Natural killer cell (primary cell): ENCODE results near the gene TPGS2. TPM values are rescaled to one million over a fixed set of nuclear protein-coding genes. Genes with fewer than 3 reads are reported as not detected.

Source experiments
- ATAC-seq, 3 donors: fragments of 150-1000 bp in 2 of 3; fragments of 200-7000 bp in 1 of 3; cut with Tn5 transposase; 1 replicate in 1 of 3; 2 replicates in 2 of 3; pipeline ENCODE4 v1.10.0; 2021; ENCODE audit warnings: mild to moderate bottlenecking in 2 of 3, moderate library complexity in 2 of 3
- DNase-seq, 2 donors: peaks; one replicate each; pipeline versions ENCODE4 v3.0.0 to v3.0.0-alpha.2; 2013 to 2021; ENCODE audit warnings: mixed read lengths in 1 of 2
- H3K27ac ChIP-seq: one replicate; pipeline ENCODE4 v1.5.1; 2013; ENCODE audit warnings: mild to moderate bottlenecking, low read length
- H3K27me3 ChIP-seq: one replicate; pipeline ENCODE4 v1.6.1; 2013; ENCODE audit warnings: low read length; ENCODE audit not compliant: control insufficient read depth, insufficient read depth
- H3K36me3 ChIP-seq: one replicate; pipeline ENCODE4 v1.6.1; 2013; ENCODE audit warnings: low read length; ENCODE audit not compliant: control insufficient read depth, insufficient read depth
- H3K4me1 ChIP-seq: one replicate; pipeline ENCODE4 v1.6.1; 2013; ENCODE audit warnings: low read length; ENCODE audit not compliant: control insufficient read depth, insufficient read depth
- H3K4me3 ChIP-seq: one replicate; pipeline ENCODE4 v1.5.1; 2013; ENCODE audit warnings: low read length
- H3K9me3 ChIP-seq: one replicate; pipeline ENCODE4 v1.6.1; 2013; ENCODE audit warnings: low read length; ENCODE audit not compliant: control insufficient read depth, insufficient read depth
- H3K27ac Mint-ChIP-seq, 2 donors: one replicate each; pipeline ENCODE4 v1.8.0; 2022; ENCODE audit warnings: mild to moderate bottlenecking in 2 of 2, mixed read lengths in 2 of 2, moderate library complexity in 1 of 2
- H3K27me3 Mint-ChIP-seq, 2 donors: one replicate each; pipeline ENCODE4 v1.8.0; 2022; ENCODE audit warnings: low read depth in 2 of 2, mixed read lengths in 2 of 2
- H3K36me3 Mint-ChIP-seq: one replicate; pipeline ENCODE4 v1.8.0; 2022; ENCODE audit warnings: mixed read lengths
- H3K4me1 Mint-ChIP-seq, 2 donors: one replicate each; pipeline ENCODE4 v1.8.0; 2022; ENCODE audit warnings: mixed read lengths in 2 of 2
- H3K4me3 Mint-ChIP-seq: one replicate; pipeline ENCODE4 v1.8.0; 2022; ENCODE audit warnings: mild to moderate bottlenecking, moderate library complexity, mixed read lengths
- H3K9me3 Mint-ChIP-seq, 2 donors: one replicate each; pipeline ENCODE4 v1.8.0; 2022; ENCODE audit warnings: mixed read lengths in 2 of 2
- whole genome bisulfite sequencing: methylation state at CpG from one replicate; pipeline ENCODE4 v1.1.7; 2013; ENCODE audit warnings: missing lambda C conversion rate; ENCODE audit not compliant: insufficient coverage; 5-methylcytosine and 5-hydroxymethylcytosine counted together
- intact Hi-C: fragments of 100-400 bp; cut with micrococcal nuclease; formaldehyde crosslinking; loops from one replicate; pipeline ENCODE4 v1.14.2; 2022
- total RNA-seq, 4 donors: library from RNA; stranded (reverse); fragments of 120-200 nt in 1 of 4; gene quantifications; one replicate each; pipeline versions ENCODE4 v1.2.3 to v1.2.4, GENCODE V29; 2013 to 2022
- TF ChIP-seq, protein P1 (sequence below): fragments of 200-600 bp; IDR thresholded peaks from one replicate; pipeline ENCODE4 v1.8.0; 2022; ENCODE audit warnings: antibody characterized with exemption

Gene TPGS2
- total RNA-seq, 3 donors from 2014 or later (not counting 1 experiment from before 2014, with no cell fraction given): 27.0 to 36.0 (median 33.7) TPM

DNA sequence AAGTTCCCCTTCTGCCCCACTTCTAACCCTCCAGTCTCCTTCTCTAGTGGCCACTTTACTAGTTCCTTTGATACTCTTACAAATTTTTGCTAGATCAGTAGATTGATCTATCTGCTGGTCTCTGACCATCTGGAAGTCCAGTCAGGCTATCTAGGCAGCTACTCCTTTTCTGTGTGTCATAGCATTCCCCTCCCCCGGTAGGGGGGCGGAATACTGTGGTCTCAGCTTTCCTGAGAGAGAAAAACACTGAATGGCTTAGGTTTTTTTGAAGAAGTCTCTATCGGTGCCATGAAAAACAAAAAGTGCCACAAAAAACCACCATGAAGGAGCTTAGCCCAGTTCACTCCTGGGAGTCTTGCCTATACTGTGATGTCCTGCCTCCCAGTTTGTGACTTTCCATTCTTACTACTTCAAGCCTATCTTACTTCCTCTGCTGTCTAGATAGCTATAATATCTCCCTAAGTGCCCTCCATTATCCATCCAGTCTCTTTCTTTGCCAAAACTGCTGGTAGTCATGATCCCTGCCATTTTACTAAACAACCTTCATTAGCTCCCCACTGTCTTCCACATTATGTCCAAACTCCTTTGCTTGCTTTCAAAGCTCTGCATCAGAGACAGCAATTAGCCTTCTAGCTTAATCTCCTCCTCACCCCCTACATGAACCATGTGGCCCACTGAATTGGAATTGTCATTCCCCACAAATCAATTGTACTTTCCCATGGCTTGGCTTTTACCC lies 29.9 kb downstream of the TPGS2 start:
- 98% methylated on average over 3 of the region's 3 CpGs for WGBS
- H3K9me3 ChIP-seq: no peaks in the 10 kb centered on the region
- H3K4me3 ChIP-seq: no peak overlapping the region
- DNase-seq (no peak), ATAC-seq (no peak)
- Mint-ChIP-seq H3K36me3 (peaks cover 29% of the 10 kb centered on the region), H3K4me3 (no peak overlapping the region), H3K9me3 (no peaks in the 10 kb centered on the region), H3K27me3 (no peaks in the 10 kb centered on the region), H3K4me1 (no peaks in the 10 kb centered on the region), H3K27ac (no peak overlapping the region)
- H3K27ac ChIP-seq: no peak overlapping the region
- H3K4me1 ChIP-seq: no peaks in the 10 kb centered on the region
- intact Hi-C loops: no loop called here
- peaks cover 67% of the 10 kb centered on the region for H3K36me3 ChIP-seq
- no peaks in the 10 kb centered on the region for H3K27me3 ChIP-seq
- TF ChIP-seq, protein P1, sequence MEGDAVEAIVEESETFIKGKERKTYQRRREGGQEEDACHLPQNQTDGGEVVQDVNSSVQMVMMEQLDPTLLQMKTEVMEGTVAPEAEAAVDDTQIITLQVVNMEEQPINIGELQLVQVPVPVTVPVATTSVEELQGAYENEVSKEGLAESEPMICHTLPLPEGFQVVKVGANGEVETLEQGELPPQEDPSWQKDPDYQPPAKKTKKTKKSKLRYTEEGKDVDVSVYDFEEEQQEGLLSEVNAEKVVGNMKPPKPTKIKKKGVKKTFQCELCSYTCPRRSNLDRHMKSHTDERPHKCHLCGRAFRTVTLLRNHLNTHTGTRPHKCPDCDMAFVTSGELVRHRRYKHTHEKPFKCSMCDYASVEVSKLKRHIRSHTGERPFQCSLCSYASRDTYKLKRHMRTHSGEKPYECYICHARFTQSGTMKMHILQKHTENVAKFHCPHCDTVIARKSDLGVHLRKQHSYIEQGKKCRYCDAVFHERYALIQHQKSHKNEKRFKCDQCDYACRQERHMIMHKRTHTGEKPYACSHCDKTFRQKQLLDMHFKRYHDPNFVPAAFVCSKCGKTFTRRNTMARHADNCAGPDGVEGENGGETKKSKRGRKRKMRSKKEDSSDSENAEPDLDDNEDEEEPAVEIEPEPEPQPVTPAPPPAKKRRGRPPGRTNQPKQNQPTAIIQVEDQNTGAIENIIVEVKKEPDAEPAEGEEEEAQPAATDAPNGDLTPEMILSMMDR: no peak

DNA sequence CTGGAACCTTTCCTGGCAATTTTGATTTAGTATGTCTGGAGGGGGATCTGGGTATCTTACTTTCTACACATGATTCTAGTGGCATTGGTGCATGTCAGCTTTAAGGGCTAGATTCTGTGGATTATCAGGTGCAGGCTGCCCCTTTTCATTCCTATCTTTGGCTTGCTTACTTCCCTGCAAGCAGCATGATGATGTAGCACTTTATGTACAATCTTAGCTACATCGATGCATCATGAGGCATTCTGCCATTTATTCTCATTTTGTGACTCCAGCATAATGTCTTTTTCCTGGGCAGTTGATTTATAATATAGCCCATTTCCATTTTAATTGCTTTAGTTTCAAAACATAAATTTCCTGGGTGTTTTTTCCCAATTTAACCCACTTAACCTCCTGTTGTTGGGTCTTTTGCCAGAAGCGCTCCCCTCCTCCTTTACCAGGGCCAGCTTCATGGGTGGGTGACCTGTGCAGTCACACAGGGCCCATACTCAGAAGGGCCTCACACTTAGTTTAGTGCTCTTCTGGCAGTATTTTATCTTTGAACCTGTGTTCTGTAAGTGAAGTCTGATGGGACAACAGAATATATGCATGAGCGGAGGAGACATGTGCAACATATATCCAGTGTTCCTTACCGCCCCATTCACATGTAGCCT lies 36.0 kb downstream of the TPGS2 start:
- WGBS: 99% methylated on average over 4 of the region's 4 CpGs
- Histone ChIP-seq H3K4me3 (no peak overlapping the region), H3K36me3 (peaks cover 42% of the 10 kb centered on the region), H3K27ac (no peak overlapping the region), H3K4me1 (no peaks in the 10 kb centered on the region), H3K27me3 (no peaks in the 10 kb centered on the region), H3K9me3 (no peaks in the 10 kb centered on the region)
- TF ChIP-seq, protein P1: no peak
- DNase-seq (no peak), ATAC-seq (no peak)
- Mint-ChIP-seq H3K4me1 (no peaks in the 10 kb centered on the region), H3K4me3 (no peak overlapping the region), H3K36me3 (peaks cover 13% of the 10 kb centered on the region), H3K27ac (peak overlapping the region in 1 of 2 donors; percentile 6), H3K27me3 (no peaks in the 10 kb centered on the region), H3K9me3 (no peaks in the 10 kb centered on the region)
- intact Hi-C loops: no loop called here

DNA sequence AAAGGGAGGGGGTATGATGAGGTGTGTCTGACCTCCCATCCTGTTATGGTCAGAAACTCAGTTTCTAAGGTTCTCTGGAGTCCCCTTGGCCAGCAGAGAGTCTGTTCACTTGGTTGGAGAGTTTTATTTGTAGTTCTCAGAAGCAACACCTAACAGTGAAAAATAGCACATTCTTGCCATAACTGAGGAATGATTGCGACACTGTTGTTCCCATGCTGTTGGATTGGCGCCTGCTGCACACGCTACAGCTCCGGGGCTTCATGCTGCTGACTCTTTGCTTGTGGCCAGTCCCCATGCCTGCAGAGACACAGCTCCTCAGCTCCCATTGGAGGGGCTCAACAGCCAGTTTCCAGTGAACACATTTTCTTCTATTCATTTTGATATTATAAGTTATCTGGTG lies 42.1 kb downstream of the TPGS2 start:
- Mint-ChIP-seq H3K36me3 (no peaks in the 10 kb centered on the region), H3K27me3 (no peaks in the 10 kb centered on the region), H3K27ac (no peak overlapping the region), H3K4me1 (no peaks in the 10 kb centered on the region), H3K4me3 (no peak overlapping the region), H3K9me3 (no peaks in the 10 kb centered on the region)
- Histone ChIP-seq H3K27me3 (no peaks in the 10 kb centered on the region), H3K4me3 (no peak overlapping the region), H3K27ac (no peak overlapping the region), H3K36me3 (peaks cover 11% of the 10 kb centered on the region), H3K9me3 (no peaks in the 10 kb centered on the region), H3K4me1 (no peaks in the 10 kb centered on the region)
- intact Hi-C loops: no loop called here
- ATAC-seq: no peak
- TF ChIP-seq, protein P1: no peak
- 96% methylated on average over 4 of the region's 4 CpGs for WGBS
- DNase-seq: no peak
